ENCODE results near the gene NUMA1. TPM values are rescaled to one million over a fixed set of nuclear protein-coding genes. Genes with fewer than 3 reads are reported as not detected.

The NUMA1 gene
- total and polyA plus RNA-seq, 2 of the 13 experiments (the other 11 are each of a cell fraction or from before 2014, with no cell fraction given), result 57.3 to 60.2 TPM

DNA sequence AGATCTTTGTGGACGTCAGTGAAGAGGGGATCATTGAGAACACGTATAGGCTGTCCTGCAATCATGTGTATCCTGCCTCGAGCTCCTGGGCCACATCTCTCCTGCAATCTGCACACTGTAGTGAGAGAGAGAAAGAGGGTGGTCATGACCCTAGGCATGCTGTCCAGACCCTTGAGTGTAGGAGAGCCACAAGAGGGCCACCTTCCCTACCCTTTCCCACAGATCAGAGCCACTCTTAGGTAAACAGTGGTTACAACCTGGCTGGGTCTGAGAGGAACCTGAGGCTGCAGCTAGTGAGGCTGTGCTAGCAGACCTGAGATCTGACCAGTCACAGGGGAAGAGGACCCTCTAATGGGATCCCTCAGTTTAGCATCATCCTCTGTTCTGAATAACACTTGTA, 85.6 kb downstream of the NUMA1 start:
- in situ Hi-C loops (cut with HindIII; ENCODE audit: extremely low pct_ligation_motif_present, low pct_unique_long_range_greater_than_20kb), result no loop called here
- ChIA-PET POLR2A (no interaction called here), CTCF (ENCODE audit: low intra/inter-chr PET ratio, low total read pairs) (no interaction called here)
- 87% methylated on average over 3 of the region's 3 CpGs for WGBS (ENCODE audit: low lambda C conversion rate)
- H3K9ac ChIP-seq (ENCODE audit: insufficient read depth, low read depth, low read length), result no peak overlapping the region
- no peak overlapping the region for H3K4me3 ChIP-seq (replicated peaks in 1 of 3; ENCODE audit: insufficient read depth in 1 of 3, low read depth in 2 of 3, low read length in 3 of 3)
- FAIRE-seq (no peak), DNase-seq (ENCODE audit: low spot score) (no peak), ATAC-seq (peak; percentile 58)
- intact Hi-C loops (cut with micrococcal nuclease; ENCODE audit: unreplicated experiment), result no loop called here
- no peaks in the 10 kb centered on the region for H4K20me1 ChIP-seq (ENCODE audit: insufficient read depth, low read length)
- no peaks in the 10 kb centered on the region for H3K79me2 ChIP-seq (ENCODE audit: insufficient read depth, low read length)
- H3K27me3 ChIP-seq (ENCODE audit: control insufficient read depth in 1 of 2, insufficient read depth in 2 of 2, low read length in 2 of 2), result no peaks in the 10 kb centered on the region
- no peak overlapping the region for H3K4me2 ChIP-seq (ENCODE audit: low read depth, low read length)
- no peak overlapping the region for H2AFZ ChIP-seq (ENCODE audit: low read length)
- H3K36me3 ChIP-seq (replicated peaks in 1 of 2; ENCODE audit: control insufficient read depth in 1 of 2, insufficient read depth in 2 of 2, low read length in 2 of 2), result peaks cover 4 to 44% of the 10 kb centered on the region in 2 experiments
- no peaks in the 10 kb centered on the region for H3K4me1 ChIP-seq (ENCODE audit: insufficient read depth, low read length)
- no TSS peak for BruUV-seq (replicated peaks)
- no peak overlapping the region for H3K27ac ChIP-seq (ENCODE audit: extremely low read length, insufficient read depth, low read length)
- no peaks in the 10 kb centered on the region for H3K9me3 ChIP-seq (ENCODE audit: low read length)
- TF ChIP-seq CTCF (CRISPR knock-in tag; IDR thresholded peaks at IDR 0.05) (peak; percentile 45), FOXA1 (IDR thresholded peaks at IDR 0.05) (no peak), FOXA1 (CRISPR knock-in tag; IDR thresholded peaks at IDR 0.05) (0 out of 2 replicates have a peak, but pooled peaks have one; percentile 22), YEATS4 (CRISPR knock-in tag; IDR thresholded peaks at IDR 0.05; ENCODE audit: borderline replicate concordance) (no peak), STAG1 (CRISPR knock-in tag; IDR thresholded peaks at IDR 0.05) (peak; percentile 35), U2AF1 (optimal IDR thresholded peaks at IDR 0.05; ENCODE audit: low read depth, low read length) (no peak)

DNA sequence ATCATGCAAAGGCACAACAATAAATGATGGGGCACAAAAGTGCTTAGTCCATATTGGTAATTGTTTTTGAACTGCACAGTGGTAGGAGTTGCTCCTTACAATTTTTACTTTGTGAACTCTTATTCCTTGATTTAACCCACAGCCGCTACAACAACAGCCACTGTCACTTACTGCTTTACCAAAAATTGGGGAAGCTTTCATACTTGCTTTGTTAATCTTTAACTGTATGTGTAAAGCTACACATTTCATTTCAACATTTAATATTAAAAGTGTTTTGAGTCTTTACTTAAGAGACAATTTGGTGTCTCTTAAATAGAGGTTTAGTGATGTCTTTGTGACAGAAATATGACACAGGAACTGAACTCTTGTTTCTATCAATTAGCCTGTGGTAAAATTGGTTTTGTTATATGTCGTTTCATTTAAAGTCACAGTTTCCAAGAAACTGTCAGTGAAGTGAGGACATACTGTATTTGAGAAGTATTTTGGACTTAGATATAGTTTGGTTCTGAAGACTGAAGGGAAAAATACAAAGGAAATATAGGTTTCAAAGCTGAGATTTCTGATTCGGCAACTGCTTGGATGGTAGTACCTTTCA, 88.1 kb downstream of the NUMA1 start:
- Histone ChIP-seq H3K4me1 (ENCODE audit: insufficient read depth, low read length) (no peaks in the 10 kb centered on the region), H2AFZ (ENCODE audit: low read length) (no peak overlapping the region), H3K4me2 (ENCODE audit: low read depth, low read length) (no peak overlapping the region), H3K36me3 (replicated peaks in 1 of 2; ENCODE audit: control insufficient read depth in 1 of 2, insufficient read depth in 2 of 2, low read length in 2 of 2) (peaks cover 9 to 37% of the 10 kb centered on the region in 2 experiments), H3K27ac (ENCODE audit: extremely low read length, insufficient read depth, low read length) (no peak overlapping the region), H3K9me3 (ENCODE audit: low read length) (no peaks in the 10 kb centered on the region), H4K20me1 (ENCODE audit: insufficient read depth, low read length) (no peaks in the 10 kb centered on the region), H3K4me3 (replicated peaks in 1 of 3; ENCODE audit: insufficient read depth in 1 of 3, low read depth in 2 of 3, low read length in 3 of 3) (no peak overlapping the region), H3K9ac (ENCODE audit: insufficient read depth, low read depth, low read length) (no peak overlapping the region), H3K27me3 (ENCODE audit: control insufficient read depth in 1 of 2, insufficient read depth in 2 of 2, low read length in 2 of 2) (no peaks in the 10 kb centered on the region), H3K79me2 (ENCODE audit: insufficient read depth, low read length) (no peaks in the 10 kb centered on the region)
- in situ Hi-C loops (cut with HindIII; ENCODE audit: extremely low pct_ligation_motif_present, low pct_unique_long_range_greater_than_20kb) (no loop called here), intact Hi-C loops (cut with micrococcal nuclease; ENCODE audit: unreplicated experiment) (no loop called here)
- ChIA-PET POLR2A (no interaction called here), CTCF (ENCODE audit: low intra/inter-chr PET ratio, low total read pairs) (no interaction called here)
- 97% methylated on average over 3 of the region's 3 CpGs for WGBS (ENCODE audit: low lambda C conversion rate)
- no TSS peak for BruUV-seq (replicated peaks)
- no peak for FAIRE-seq
- DNase-seq (ENCODE audit: low spot score), result no peak
- no peak for ATAC-seq
- TF ChIP-seq, protein P1, sequence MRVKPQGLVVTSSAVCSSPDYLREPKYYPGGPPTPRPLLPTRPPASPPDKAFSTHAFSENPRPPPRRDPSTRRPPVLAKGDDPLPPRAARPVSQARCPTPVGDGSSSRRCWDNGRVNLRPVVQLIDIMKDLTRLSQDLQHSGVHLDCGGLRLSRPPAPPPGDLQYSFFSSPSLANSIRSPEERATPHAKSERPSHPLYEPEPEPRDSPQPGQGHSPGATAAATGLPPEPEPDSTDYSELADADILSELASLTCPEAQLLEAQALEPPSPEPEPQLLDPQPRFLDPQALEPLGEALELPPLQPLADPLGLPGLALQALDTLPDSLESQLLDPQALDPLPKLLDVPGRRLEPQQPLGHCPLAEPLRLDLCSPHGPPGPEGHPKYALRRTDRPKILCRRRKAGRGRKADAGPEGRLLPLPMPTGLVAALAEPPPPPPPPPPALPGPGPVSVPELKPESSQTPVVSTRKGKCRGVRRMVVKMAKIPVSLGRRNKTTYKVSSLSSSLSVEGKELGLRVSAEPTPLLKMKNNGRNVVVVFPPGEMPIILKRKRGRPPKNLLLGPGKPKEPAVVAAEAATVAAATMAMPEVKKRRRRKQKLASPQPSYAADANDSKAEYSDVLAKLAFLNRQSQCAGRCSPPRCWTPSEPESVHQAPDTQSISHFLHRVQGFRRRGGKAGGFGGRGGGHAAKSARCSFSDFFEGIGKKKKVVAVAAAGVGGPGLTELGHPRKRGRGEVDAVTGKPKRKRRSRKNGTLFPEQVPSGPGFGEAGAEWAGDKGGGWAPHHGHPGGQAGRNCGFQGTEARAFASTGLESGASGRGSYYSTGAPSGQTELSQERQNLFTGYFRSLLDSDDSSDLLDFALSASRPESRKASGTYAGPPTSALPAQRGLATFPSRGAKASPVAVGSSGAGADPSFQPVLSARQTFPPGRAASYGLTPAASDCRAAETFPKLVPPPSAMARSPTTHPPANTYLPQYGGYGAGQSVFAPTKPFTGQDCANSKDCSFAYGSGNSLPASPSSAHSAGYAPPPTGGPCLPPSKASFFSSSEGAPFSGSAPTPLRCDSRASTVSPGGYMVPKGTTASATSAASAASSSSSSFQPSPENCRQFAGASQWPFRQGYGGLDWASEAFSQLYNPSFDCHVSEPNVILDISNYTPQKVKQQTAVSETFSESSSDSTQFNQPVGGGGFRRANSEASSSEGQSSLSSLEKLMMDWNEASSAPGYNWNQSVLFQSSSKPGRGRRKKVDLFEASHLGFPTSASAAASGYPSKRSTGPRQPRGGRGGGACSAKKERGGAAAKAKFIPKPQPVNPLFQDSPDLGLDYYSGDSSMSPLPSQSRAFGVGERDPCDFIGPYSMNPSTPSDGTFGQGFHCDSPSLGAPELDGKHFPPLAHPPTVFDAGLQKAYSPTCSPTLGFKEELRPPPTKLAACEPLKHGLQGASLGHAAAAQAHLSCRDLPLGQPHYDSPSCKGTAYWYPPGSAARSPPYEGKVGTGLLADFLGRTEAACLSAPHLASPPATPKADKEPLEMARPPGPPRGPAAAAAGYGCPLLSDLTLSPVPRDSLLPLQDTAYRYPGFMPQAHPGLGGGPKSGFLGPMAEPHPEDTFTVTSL (CRISPR knock-in tag; IDR thresholded peaks at IDR 0.05; ENCODE audit: borderline replicate concordance), result no peak
- TF ChIP-seq MBD4 (IDR thresholded peaks at IDR 0.05; ENCODE audit: borderline replicate concordance, low read length), result no peak
- TF ChIP-seq NRL (CRISPR knock-in tag; IDR thresholded peaks at IDR 0.05; ENCODE audit: borderline replicate concordance), result no peak
- no peak for TF ChIP-seq HINFP (CRISPR knock-in tag; IDR thresholded peaks at IDR 0.05; ENCODE audit: low read depth)
